SU-DHL-6 (cell line): Measurements from ENCODE around the gene KIF3C.

Source experiments
- H2AFZ ChIP-seq: fragments of 200-600 bp; sonication (generic); 2 replicates; pipeline ENCODE4 v1.6.1; 2014; ENCODE audit warnings: low read depth, mild to moderate bottlenecking, moderate library complexity, mixed read lengths, antibody characterized with exemption, low read length; ENCODE audit not compliant: severe bottlenecking
- H3F3A ChIP-seq: fragments of 200-600 bp; shearing (Covaris generic); 2 replicates; pipeline ENCODE4 v1.6.0; 2016; ENCODE audit warnings: antibody characterized with exemption, mild to moderate bottlenecking; ENCODE audit not compliant: insufficient read depth
- H3K27ac ChIP-seq: fragments of 200-600 bp; sonication (generic); 2 replicates; pipeline ENCODE4 v1.5.1; 2016; ENCODE audit warnings: low read depth, mild to moderate bottlenecking, low read length, moderate library complexity, mixed read lengths
- H3K27me3 ChIP-seq: fragments of 200-600 bp; sonication (generic), shearing (Covaris generic); 2 replicates; pipeline ENCODE4 v1.6.0; 2014; ENCODE audit warnings: mild to moderate bottlenecking, low read length
- H3K36me3 ChIP-seq: fragments of 200-600 bp; sonication (generic); 2 replicates; pipeline ENCODE4 v1.6.1; 2014; ENCODE audit warnings: mild to moderate bottlenecking, low read length, mixed read lengths
- H3K4me2 ChIP-seq: fragments of 300-600, 200-600 bp; shearing (Covaris generic), sonication (generic); 2 replicates; pipeline ENCODE4 v1.6.0; 2014; ENCODE audit warnings: low read length, low read depth, mild to moderate bottlenecking; ENCODE audit not compliant: poor library complexity, severe bottlenecking
- H3K4me3 ChIP-seq: fragments of 200-600 bp; sonication (generic); 2 replicates; pipeline ENCODE4 v1.5.1; 2014; ENCODE audit warnings: antibody characterized with exemption, low read length, mild to moderate bottlenecking, mixed read lengths; ENCODE audit not compliant: insufficient read depth, poor library complexity, severe bottlenecking
- H3K79me2 ChIP-seq: fragments of 200-600 bp; sonication (generic); 2 replicates; pipeline ENCODE4 v1.6.1; 2014; ENCODE audit warnings: mild to moderate bottlenecking, low read length, moderate library complexity; ENCODE audit not compliant: insufficient read depth
- H3K9ac ChIP-seq: fragments of 200-600 bp; sonication (generic); 2 replicates; pipeline ENCODE4 v1.7.0; 2014; ENCODE audit warnings: mild to moderate bottlenecking, low read length
- H3K9me2 ChIP-seq: fragments of 200-600 bp; sonication (generic); replicated peaks from 2 replicates; pipeline ENCODE4 v1.6.1; 2014; ENCODE audit warnings: low read length; ENCODE audit not compliant: insufficient read depth
- H3K9me3 ChIP-seq: fragments of 200-600 bp; sonication (generic); 2 replicates; pipeline ENCODE4 v1.6.1; 2014; ENCODE audit warnings: low read length, mixed read lengths; ENCODE audit not compliant: insufficient read depth
- H4K20me1 ChIP-seq: fragments of 200-600 bp; sonication (generic); 2 replicates; pipeline ENCODE4 v1.6.1; 2014; ENCODE audit warnings: low read depth, mild to moderate bottlenecking, antibody characterized with exemption, low read length, moderate library complexity, mixed read lengths
- EZH2phosphoT487 ChIP-seq: fragments of 200-600 bp; sonication (generic), shearing (Covaris generic); conservative IDR thresholded peaks from 2 replicates; pipeline ENCODE4 v1.6.1; 2018; ENCODE audit warnings: mild to moderate bottlenecking, antibody characterized with exemption, low read length, moderate library complexity, mixed read lengths
- TF ChIP-seq, protein P1 (sequence below): fragments of 200-600 bp; sonication (generic); IDR thresholded peaks from one replicate; pipeline ENCODE4 v1.5.1; 2017; ENCODE audit warnings: antibody characterized with exemption, mild to moderate bottlenecking, low read length, moderate library complexity; ENCODE audit not compliant: insufficient read depth, poor library complexity, severe bottlenecking

Gene KIF3C

DNA sequence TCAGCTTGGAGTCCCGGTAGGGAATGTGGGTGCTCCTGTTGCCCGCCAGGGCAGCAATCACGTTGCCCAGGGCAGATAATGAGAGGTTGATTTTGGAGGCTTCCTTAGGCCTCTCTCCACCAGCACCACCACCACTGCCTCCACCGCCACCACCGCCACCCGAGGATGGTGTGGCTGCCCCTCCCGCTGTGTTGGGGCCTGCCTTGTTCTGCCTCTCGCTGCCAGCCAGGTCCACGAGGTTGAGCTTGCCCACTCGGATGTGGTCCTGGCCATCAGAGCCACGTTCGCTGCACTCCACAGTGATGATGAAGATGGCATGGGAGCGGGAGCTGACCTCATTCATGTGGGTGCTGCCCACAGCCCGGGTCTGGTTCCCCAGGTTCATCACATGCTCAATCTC is 1.3 kb downstream of the KIF3C start:
- Histone ChIP-seq H3F3A (no peaks in the 10 kb centered on the region), H3K9ac (no peak overlapping the region), H2AFZ (no peak overlapping the region), H3K4me3 (no peak overlapping the region), H3K4me2 (no peak overlapping the region), H3K27me3 (no peaks in the 10 kb centered on the region), H4K20me1 (no peaks in the 10 kb centered on the region), H3K9me3 (no peaks in the 10 kb centered on the region), H3K9me2 (no peaks in the 10 kb centered on the region), H3K36me3 (no peaks in the 10 kb centered on the region), H3K27ac (no peak overlapping the region), H3K79me2 (no peaks in the 10 kb centered on the region)
- TF ChIP-seq, protein P1, sequence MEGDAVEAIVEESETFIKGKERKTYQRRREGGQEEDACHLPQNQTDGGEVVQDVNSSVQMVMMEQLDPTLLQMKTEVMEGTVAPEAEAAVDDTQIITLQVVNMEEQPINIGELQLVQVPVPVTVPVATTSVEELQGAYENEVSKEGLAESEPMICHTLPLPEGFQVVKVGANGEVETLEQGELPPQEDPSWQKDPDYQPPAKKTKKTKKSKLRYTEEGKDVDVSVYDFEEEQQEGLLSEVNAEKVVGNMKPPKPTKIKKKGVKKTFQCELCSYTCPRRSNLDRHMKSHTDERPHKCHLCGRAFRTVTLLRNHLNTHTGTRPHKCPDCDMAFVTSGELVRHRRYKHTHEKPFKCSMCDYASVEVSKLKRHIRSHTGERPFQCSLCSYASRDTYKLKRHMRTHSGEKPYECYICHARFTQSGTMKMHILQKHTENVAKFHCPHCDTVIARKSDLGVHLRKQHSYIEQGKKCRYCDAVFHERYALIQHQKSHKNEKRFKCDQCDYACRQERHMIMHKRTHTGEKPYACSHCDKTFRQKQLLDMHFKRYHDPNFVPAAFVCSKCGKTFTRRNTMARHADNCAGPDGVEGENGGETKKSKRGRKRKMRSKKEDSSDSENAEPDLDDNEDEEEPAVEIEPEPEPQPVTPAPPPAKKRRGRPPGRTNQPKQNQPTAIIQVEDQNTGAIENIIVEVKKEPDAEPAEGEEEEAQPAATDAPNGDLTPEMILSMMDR, result no peak
- TF ChIP-seq EZH2phosphoT487, result no peak

DNA sequence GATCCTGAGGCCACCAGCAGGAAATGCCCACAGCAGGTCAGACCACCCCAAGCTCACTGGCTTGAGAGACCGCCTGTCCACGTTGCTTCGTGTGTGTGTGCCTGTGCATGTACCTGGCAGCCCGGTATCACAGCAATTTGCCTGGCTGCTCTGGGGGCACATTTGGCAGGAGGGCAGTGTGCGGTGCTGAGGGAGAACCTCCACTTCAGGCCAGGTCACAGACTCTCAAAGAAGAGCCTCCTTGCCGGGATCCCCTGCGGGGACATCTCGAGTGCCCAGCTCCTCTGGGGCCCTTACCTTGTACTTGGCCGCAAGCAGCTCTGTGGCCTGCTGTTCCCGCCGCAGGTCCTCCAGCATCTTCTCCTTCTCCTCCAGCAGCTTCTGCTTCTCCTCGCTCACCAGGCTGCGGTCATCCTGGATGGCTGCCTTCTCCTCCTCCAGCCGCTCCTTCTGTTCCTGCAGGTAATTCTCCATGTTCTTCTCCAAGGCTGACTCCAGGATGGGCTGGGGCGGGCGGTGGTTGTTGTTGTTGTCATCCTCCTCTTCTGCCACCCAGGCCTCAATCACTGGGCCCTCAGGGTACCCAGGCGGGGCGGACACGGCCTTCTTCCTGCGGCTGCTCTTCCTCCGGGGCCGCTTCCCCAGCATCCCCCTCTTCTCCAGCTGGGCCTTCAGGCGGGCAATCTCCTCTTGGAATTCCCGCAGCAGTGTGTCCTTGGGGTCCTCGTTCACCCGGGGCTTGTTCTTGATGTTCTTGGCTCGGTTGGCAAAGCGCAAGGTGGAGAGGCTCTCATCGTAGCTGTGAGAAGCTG is 2.0 kb downstream of the KIF3C start:
- Histone ChIP-seq H2AFZ (no peak overlapping the region), H3K4me2 (no peak overlapping the region), H3K9me3 (no peaks in the 10 kb centered on the region), H3K27ac (no peak overlapping the region), H3K36me3 (no peaks in the 10 kb centered on the region), H4K20me1 (no peaks in the 10 kb centered on the region), H3K79me2 (no peaks in the 10 kb centered on the region), H3K9me2 (no peaks in the 10 kb centered on the region), H3F3A (no peaks in the 10 kb centered on the region), H3K27me3 (no peaks in the 10 kb centered on the region), H3K4me3 (no peak overlapping the region), H3K9ac (no peak overlapping the region)
- no peak for TF ChIP-seq EZH2phosphoT487
- TF ChIP-seq, protein P1, result no peak

DNA sequence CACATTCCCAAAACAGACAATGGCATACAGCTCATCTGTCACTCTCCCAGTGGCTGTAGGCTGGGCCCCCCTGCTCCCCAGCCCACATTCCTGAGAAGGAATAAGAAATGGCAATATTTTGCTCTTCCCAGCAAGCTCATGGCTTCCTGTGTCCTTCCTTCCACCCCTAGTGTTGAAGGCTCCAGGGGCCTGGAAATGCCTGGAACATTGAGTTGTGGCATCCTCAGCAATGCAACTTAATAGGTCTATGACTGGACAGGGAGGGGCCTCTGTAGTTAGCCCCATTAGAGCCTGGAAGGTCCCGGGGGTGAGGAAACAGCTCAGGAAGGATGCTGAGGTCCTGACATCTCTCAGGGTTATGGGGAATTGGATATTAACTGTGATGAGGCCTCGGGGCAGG is 3.3 kb downstream of the KIF3C start:
- H3K27ac ChIP-seq, result no peak overlapping the region
- H3K9ac ChIP-seq, result no peak overlapping the region

More for the DNA sequence above, 3.3 kb downstream of the KIF3C start:
- H2AFZ ChIP-seq, result no peak overlapping the region
- no peaks in the 10 kb centered on the region for H3K36me3 ChIP-seq
- H3F3A ChIP-seq, result no peaks in the 10 kb centered on the region
- H3K4me3 ChIP-seq, result no peak overlapping the region
- no peak overlapping the region for H3K4me2 ChIP-seq
- H4K20me1 ChIP-seq, result no peaks in the 10 kb centered on the region
- no peaks in the 10 kb centered on the region for H3K9me2 ChIP-seq
- H3K9me3 ChIP-seq, result no peaks in the 10 kb centered on the region
- no peaks in the 10 kb centered on the region for H3K27me3 ChIP-seq
- TF ChIP-seq, protein P1, result no peak
- no peak for TF ChIP-seq EZH2phosphoT487
- H3K79me2 ChIP-seq, result no peaks in the 10 kb centered on the region
